Measurements from ENCODE around the gene NDUFB10.
"Not testable (repeated sequence)": the region's sequence is repeated elsewhere in the genome, so short reads cannot be mapped to it uniquely, and the experiment has no call there.

DNA sequence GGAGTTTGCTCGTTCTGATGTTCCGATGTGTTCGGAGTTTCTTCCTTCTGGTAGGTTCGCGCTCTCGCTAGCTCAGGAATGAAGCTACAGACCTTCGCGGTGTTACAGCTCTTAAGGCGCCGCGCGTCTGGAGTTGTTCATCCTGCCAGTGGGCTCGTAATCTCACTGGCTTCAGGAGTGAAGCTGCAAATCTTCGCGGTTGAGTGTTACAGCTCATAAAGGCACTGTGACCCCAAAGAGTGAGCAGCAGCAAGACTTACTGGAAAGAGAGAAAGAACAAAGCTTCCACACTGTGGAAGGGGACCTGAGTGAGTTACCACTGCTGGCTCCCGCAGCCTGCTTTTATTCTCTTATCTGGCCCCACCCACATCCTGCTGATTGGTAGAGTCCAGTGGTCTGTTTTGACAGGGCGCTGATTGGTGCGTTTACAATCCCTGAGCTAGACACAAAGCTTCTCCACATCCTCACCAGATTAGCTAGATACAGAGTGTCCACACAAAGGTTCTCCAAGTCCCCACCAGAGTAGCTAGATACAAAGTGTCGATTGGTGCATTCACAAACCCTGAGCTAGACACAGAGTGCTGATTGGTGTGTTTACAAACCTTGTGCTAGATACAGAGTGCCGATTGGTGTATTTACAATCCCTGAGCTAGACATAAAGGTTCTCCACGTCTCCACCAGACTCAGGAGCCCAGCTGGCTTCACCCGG, 1.8 kb upstream of the NDUFB10 start:
- TF ChIP-seq, protein P1, sequence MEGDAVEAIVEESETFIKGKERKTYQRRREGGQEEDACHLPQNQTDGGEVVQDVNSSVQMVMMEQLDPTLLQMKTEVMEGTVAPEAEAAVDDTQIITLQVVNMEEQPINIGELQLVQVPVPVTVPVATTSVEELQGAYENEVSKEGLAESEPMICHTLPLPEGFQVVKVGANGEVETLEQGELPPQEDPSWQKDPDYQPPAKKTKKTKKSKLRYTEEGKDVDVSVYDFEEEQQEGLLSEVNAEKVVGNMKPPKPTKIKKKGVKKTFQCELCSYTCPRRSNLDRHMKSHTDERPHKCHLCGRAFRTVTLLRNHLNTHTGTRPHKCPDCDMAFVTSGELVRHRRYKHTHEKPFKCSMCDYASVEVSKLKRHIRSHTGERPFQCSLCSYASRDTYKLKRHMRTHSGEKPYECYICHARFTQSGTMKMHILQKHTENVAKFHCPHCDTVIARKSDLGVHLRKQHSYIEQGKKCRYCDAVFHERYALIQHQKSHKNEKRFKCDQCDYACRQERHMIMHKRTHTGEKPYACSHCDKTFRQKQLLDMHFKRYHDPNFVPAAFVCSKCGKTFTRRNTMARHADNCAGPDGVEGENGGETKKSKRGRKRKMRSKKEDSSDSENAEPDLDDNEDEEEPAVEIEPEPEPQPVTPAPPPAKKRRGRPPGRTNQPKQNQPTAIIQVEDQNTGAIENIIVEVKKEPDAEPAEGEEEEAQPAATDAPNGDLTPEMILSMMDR (IDR thresholded peaks at IDR 0.05), result not testable (repeated sequence)
- not testable (repeated sequence) for TF ChIP-seq POLR2A (IDR thresholded peaks at IDR 0.05)

All from esophagus squamous epithelium (tissue), 4 donors.